H9 (cell line): ENCODE measurements around the gene VWDE. TPM values are rescaled to one million over a fixed set of nuclear protein-coding genes. Genes with fewer than 3 reads are reported as not detected.

ENCODE experiments used
- DNase-seq: peaks from one replicate; pipeline ENCODE4 v3.0.0-alpha.2; 2017
- H2AFZ ChIP-seq: one replicate; pipeline ENCODE4 v1.6.1; 2013; ENCODE audit warnings: mild to moderate bottlenecking, low read length, control low read depth, moderate library complexity
- H2AK5ac ChIP-seq: 2 replicates; pipeline ENCODE4 v1.6.1; 2013; ENCODE audit warnings: low read length, control low read depth, mixed read lengths; ENCODE audit not compliant: insufficient read length
- H2BK120ac ChIP-seq: one replicate; pipeline ENCODE4 v1.6.1; 2013; ENCODE audit warnings: low read depth, mild to moderate bottlenecking, low read length, control low read depth, inconsistent platforms; ENCODE audit not compliant: poor library complexity, severe bottlenecking
- H2BK12ac ChIP-seq: 2 replicates; pipeline ENCODE4 v1.6.1; 2013; ENCODE audit warnings: low read length, control low read depth, mixed read lengths, low read depth; ENCODE audit not compliant: insufficient read length
- H2BK15ac ChIP-seq: 2 replicates; pipeline ENCODE4 v1.6.1; 2013; ENCODE audit warnings: low read depth, low read length, control low read depth
- H2BK20ac ChIP-seq: one replicate; pipeline ENCODE4 v1.6.1; 2013; ENCODE audit warnings: low read depth, mild to moderate bottlenecking, low read length, control low read depth, inconsistent platforms; ENCODE audit not compliant: poor library complexity, severe bottlenecking
- H2BK5ac ChIP-seq: 2 replicates; pipeline ENCODE4 v1.6.1; 2013; ENCODE audit warnings: low read length, control low read depth, mixed read lengths; ENCODE audit not compliant: insufficient read length
- H3K14ac ChIP-seq: 2 replicates; pipeline ENCODE4 v1.6.1; 2013; ENCODE audit warnings: low read length, control low read depth; ENCODE audit not compliant: insufficient read depth
- H3K18ac ChIP-seq: 2 replicates; pipeline ENCODE4 v1.6.1; 2013; ENCODE audit warnings: low read depth, mild to moderate bottlenecking, mixed read lengths, low read length, control low read depth; ENCODE audit not compliant: insufficient read length
- H3K23ac ChIP-seq: 2 replicates; pipeline ENCODE4 v1.6.1; 2013; ENCODE audit warnings: low read length, control low read depth, mixed read lengths, low read depth; ENCODE audit not compliant: insufficient read length
- H3K23me2 ChIP-seq: 2 replicates; pipeline ENCODE4 v1.6.1; 2013; ENCODE audit warnings: low read depth, mild to moderate bottlenecking, mixed read lengths, low read length, control low read depth; ENCODE audit not compliant: insufficient read length, poor library complexity, severe bottlenecking
- H3K27ac ChIP-seq: 2 replicates; pipeline ENCODE4 v1.5.1; 2013; ENCODE audit warnings: low read length, control low read depth, mixed read lengths, low read depth; ENCODE audit not compliant: insufficient read length
- H3K27me3 ChIP-seq: 2 replicates; pipeline ENCODE4 v1.6.1; 2013; ENCODE audit warnings: low read length, control low read depth, inconsistent platforms; ENCODE audit not compliant: insufficient read depth
- H3K4ac ChIP-seq: 2 replicates; pipeline ENCODE4 v1.6.1; 2013; ENCODE audit warnings: low read depth, mild to moderate bottlenecking, control low read depth, inconsistent platforms, low read length, moderate library complexity
- H3K4me1 ChIP-seq: 2 replicates; pipeline ENCODE4 v1.6.1; 2013; ENCODE audit warnings: low read length, control low read depth, inconsistent platforms; ENCODE audit not compliant: insufficient read depth
- H3K4me2 ChIP-seq: 2 replicates; pipeline ENCODE4 v1.6.1; 2013; ENCODE audit warnings: low read length, control low read depth, mixed read lengths; ENCODE audit not compliant: insufficient read length, insufficient read depth
- H3K56ac ChIP-seq: 2 replicates; pipeline ENCODE4 v1.6.1; 2013; ENCODE audit warnings: low read depth, mild to moderate bottlenecking, mixed read lengths, low read length, control low read depth; ENCODE audit not compliant: insufficient read length
- H3K79me1 ChIP-seq: 2 replicates; pipeline ENCODE4 v1.6.1; 2013; ENCODE audit warnings: low read depth, mild to moderate bottlenecking, moderate library complexity, low read length, control low read depth, inconsistent platforms; ENCODE audit not compliant: insufficient read depth, poor library complexity, severe bottlenecking
- H3K79me2 ChIP-seq: 2 replicates; pipeline ENCODE4 v1.6.1; 2013; ENCODE audit warnings: low read length, control low read depth, inconsistent platforms; ENCODE audit not compliant: insufficient read depth
- H3K9ac ChIP-seq: 2 replicates; pipeline ENCODE4 v1.6.1; 2013; ENCODE audit warnings: low read length, control low read depth, mixed read lengths; ENCODE audit not compliant: insufficient read length; ENCODE audit errors: extremely low read depth
- H3K9me3 ChIP-seq: one replicate; pipeline ENCODE4 v1.6.1; 2013; ENCODE audit warnings: low read depth, low read length, inconsistent platforms; ENCODE audit not compliant: control insufficient read depth
- H3T11ph ChIP-seq: one replicate; pipeline ENCODE4 v1.6.1; 2013; ENCODE audit warnings: mild to moderate bottlenecking, low read length, control low read depth, inconsistent platforms
- H4K20me1 ChIP-seq: one replicate; pipeline ENCODE4 v1.6.1; 2013; ENCODE audit not compliant: control insufficient read depth, insufficient read length, insufficient read depth
- H4K5ac ChIP-seq: 2 replicates; pipeline ENCODE4 v1.6.1; 2013; ENCODE audit warnings: low read depth, mild to moderate bottlenecking, mixed read lengths, low read length, control low read depth; ENCODE audit not compliant: insufficient read length
- H4K8ac ChIP-seq: replicated peaks from 2 replicates; pipeline ENCODE4 v1.6.1; 2013; ENCODE audit warnings: low read length, control low read depth, mixed read lengths, low read depth; ENCODE audit not compliant: insufficient read length
- H4K91ac ChIP-seq: 2 replicates; pipeline ENCODE4 v1.6.1; 2013; ENCODE audit warnings: low read depth, mild to moderate bottlenecking, moderate library complexity, mixed read lengths, low read length, control low read depth; ENCODE audit not compliant: insufficient read length
- H3K27ac Mint-ChIP-seq, 3 experiments: 2 replicates in 2 of 3; 3 replicates in 1 of 3; pipeline ENCODE4 v1.8.0; 2020 to 2021; ENCODE audit warnings: mixed read lengths in 3 of 3, mild to moderate bottlenecking in 1 of 3, moderate library complexity in 1 of 3
- H3K27me3 Mint-ChIP-seq: 2 replicates; pipeline ENCODE4 v1.8.0; 2021; ENCODE audit warnings: low read depth, mild to moderate bottlenecking, moderate library complexity, mixed read lengths
- H3K36me3 Mint-ChIP-seq, 3 experiments: 2 replicates in 2 of 3; 3 replicates in 1 of 3; pipeline ENCODE4 v1.8.0; 2020 to 2021; ENCODE audit warnings: low read depth in 3 of 3, mixed read lengths in 3 of 3; ENCODE audit not compliant: insufficient read depth in 1 of 3
- H3K4me1 Mint-ChIP-seq, 2 experiments: 2 replicates each; pipeline ENCODE4 v1.8.0; 2020; ENCODE audit warnings: mixed read lengths in 2 of 2
- H3K4me3 Mint-ChIP-seq, 2 experiments: 2 replicates in 1 of 2; 3 replicates in 1 of 2; pipeline ENCODE4 v1.8.0; 2020 to 2021; ENCODE audit warnings: mild to moderate bottlenecking in 2 of 2, mixed read lengths in 2 of 2, moderate library complexity in 1 of 2
- H3K9me3 Mint-ChIP-seq, 2 experiments: 2 replicates in 1 of 2; 3 replicates in 1 of 2; pipeline ENCODE4 v1.8.0; 2020; ENCODE audit warnings: mild to moderate bottlenecking in 2 of 2, mixed read lengths in 2 of 2, moderate library complexity in 1 of 2
- CTCF ChIP-seq: fragments of 200-600 bp; sonication (generic); conservative IDR thresholded peaks from 3 replicates; pipeline ENCODE4 v1.8.0; 2021; ENCODE audit warnings: antibody characterized with exemption, mild to moderate bottlenecking
- total RNA-seq: library from RNA; stranded (reverse); gene quantifications from 2 replicates; pipeline ENCODE4 v1.2.1, GENCODE V29; 2021

VWDE gene
- total RNA-seq, 1 experiment from 2014 or later: 18.1 TPM

GRCh38 chr7:12436126-12436525, 32.5 kb upstream of the VWDE start:
- Histone ChIP-seq H3K27ac (no peak overlapping the region), H4K5ac (no peak overlapping the region), H3K18ac (no peak overlapping the region), H3K9ac (no peak overlapping the region), H2BK120ac (no peak overlapping the region), H2AFZ (no peak overlapping the region), H3K4me2 (no peak overlapping the region), H4K20me1 (no peaks in the 10 kb centered on the region), H4K91ac (no peak overlapping the region), H2BK20ac (no peak overlapping the region), H3K79me2 (no peaks in the 10 kb centered on the region), H3K9me3 (no peaks in the 10 kb centered on the region), H4K8ac (no peak overlapping the region), H2BK15ac (no peak overlapping the region), H2BK12ac (no peak overlapping the region), H3T11ph (no peak overlapping the region), H3K56ac (no peak overlapping the region), H3K4me1 (peaks cover 2% of the 10 kb centered on the region; the same call in 1 of the 2 replicates), H3K27me3 (no peaks in the 10 kb centered on the region), H3K79me1 (no peaks in the 10 kb centered on the region), H3K14ac (no peak overlapping the region), H3K4ac (no peak overlapping the region), H3K23me2 (no peaks in the 10 kb centered on the region), H2AK5ac (no peak overlapping the region), H3K23ac (no peak overlapping the region), H2BK5ac (no peak overlapping the region)
- Mint-ChIP-seq H3K4me3 (no peak overlapping the region), H3K36me3 (peaks cover 0 to 4% (median 2%) of the 10 kb centered on the region in 3 experiments; a peak in 3 of 7 replicates), H3K27ac (no peak overlapping the region), H3K4me1 (peaks cover 36 to 40% of the 10 kb centered on the region in 2 experiments), H3K27me3 (no peaks in the 10 kb centered on the region), H3K9me3 (no peaks in the 10 kb centered on the region; a peak in 1 of 5 replicates)
- no peak for TF ChIP-seq CTCF
- no peak for DNase-seq
